HTERT RPE-1 (cell line): ENCODE measurements around the gene KCNK15.

Source experiments
- in situ Hi-C: fragments of 300-500 bp; cut with MboI; formaldehyde crosslinking; loops from 4 replicates; pipeline ENCODE4 v1.14.3; 2020; ENCODE audit warnings: low sequenced_read_pairs

The KCNK15 gene

GRCh38 chr20:44714701-44715498 lies 30.8 kb upstream of the KCNK15 start, which contains the start of gene CCN5:
TSS of gene CCN5 (plus strand) at chr20:44715369. CDS start at chr20:44715391, 22 bp downstream.
- in situ Hi-C loops: no loop called here

- in situ Hi-C loops: no loop called here
Observed at GRCh38 chr20:44715499-44716308, 30.0 kb upstream of the KCNK15 start.

GRCh38 chr20:44716309-44717106 lies 29.2 kb upstream of the KCNK15 start:
- in situ Hi-C loops: no loop called here

GRCh38 chr20:44717986-44718385 lies 27.7 kb upstream of the KCNK15 start:
- in situ Hi-C loops: no loop called here

- in situ Hi-C loops: no loop called here
Observed at GRCh38 chr20:44719841-44720240, 25.8 kb upstream of the KCNK15 start.

- in situ Hi-C loops: no loop called here
Observed at GRCh38 chr20:44720621-44720996, 25.1 kb upstream of the KCNK15 start.

GRCh38 chr20:44720997-44721784 lies 24.5 kb upstream of the KCNK15 start:
- in situ Hi-C loops: no loop called here

GRCh38 chr20:44721785-44722054 lies 23.9 kb upstream of the KCNK15 start:
- in situ Hi-C loops: no loop called here

- in situ Hi-C loops: no loop called here
Observed at GRCh38 chr20:44722990-44723389, 22.7 kb upstream of the KCNK15 start.

- in situ Hi-C loops: no loop called here
Observed at GRCh38 chr20:44723391-44723790, 22.3 kb upstream of the KCNK15 start.

GRCh38 chr20:44723798-44724362 lies 21.8 kb upstream of the KCNK15 start:
- in situ Hi-C loops: no loop called here

- in situ Hi-C loops: no loop called here
Observed at GRCh38 chr20:44724423-44725091, 21.1 kb upstream of the KCNK15 start.

- in situ Hi-C loops: no loop called here
Observed at GRCh38 chr20:44725837-44726236, 19.8 kb upstream of the KCNK15 start.

GRCh38 chr20:44727039-44727438 lies 18.6 kb upstream of the KCNK15 start:
- in situ Hi-C loops: no loop called here

- in situ Hi-C loops: no loop called here
Observed at GRCh38 chr20:44727651-44728050, 18.0 kb upstream of the KCNK15 start.

GRCh38 chr20:44728801-44729443 lies 16.7 kb upstream of the KCNK15 start:
- in situ Hi-C loops: no loop called here

GRCh38 chr20:44730441-44730840 lies 15.2 kb upstream of the KCNK15 start:
- in situ Hi-C loops: no loop called here

GRCh38 chr20:44731657-44732056 lies 14.0 kb upstream of the KCNK15 start:
- in situ Hi-C loops: no loop called here

- in situ Hi-C loops: no loop called here
Observed at GRCh38 chr20:44732327-44732726, 13.3 kb upstream of the KCNK15 start.
